ENCODE results near the gene RNU7-1.

Gene RNU7-1

DNA sequence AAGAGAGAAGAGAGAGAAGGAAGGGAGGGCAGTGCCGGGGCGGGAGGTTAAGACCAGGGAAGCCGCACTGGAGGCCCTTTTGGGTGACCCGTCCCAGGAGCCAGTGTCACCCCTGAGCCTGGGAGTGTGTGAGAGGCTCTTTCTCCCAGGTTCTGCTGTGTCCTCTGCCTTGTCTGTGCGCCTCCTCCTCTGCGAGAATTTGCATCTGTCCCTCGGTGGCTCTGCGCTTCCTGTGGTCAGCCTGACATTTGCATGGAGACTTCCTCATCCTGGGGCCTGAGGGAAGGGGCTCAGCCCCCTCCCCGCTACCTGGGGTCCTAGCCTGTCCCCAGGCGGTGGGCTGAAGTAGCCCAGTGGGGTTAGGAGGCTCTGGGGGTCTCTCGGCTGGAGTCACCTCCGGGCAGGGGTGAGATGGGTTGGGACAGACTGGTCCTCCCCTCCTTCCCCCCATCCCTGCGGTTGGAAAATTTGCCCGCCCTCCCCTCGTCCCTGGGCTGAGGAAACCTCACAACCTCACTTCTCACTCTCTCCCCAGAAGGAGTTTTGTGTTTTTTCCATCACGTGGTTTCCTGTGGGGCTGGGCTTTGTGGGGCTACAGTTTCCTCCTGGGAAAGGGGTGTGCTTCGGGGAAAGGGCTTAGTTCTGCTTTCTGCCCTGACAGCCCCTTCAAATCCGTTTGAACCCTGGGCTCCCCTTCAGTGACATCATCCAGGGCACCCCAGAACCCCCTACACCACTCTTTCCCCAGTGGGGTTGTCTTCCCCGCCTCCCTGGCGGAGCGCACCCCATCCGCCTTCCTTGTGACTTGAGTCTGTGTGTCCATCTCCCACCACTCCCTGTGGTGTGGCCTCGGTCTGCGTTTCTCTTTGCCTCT, 10.1 kb downstream of the RNU7-1 start:
- no peak for DNase-seq (ENCODE audit: low read depth, low spot score)

DNA sequence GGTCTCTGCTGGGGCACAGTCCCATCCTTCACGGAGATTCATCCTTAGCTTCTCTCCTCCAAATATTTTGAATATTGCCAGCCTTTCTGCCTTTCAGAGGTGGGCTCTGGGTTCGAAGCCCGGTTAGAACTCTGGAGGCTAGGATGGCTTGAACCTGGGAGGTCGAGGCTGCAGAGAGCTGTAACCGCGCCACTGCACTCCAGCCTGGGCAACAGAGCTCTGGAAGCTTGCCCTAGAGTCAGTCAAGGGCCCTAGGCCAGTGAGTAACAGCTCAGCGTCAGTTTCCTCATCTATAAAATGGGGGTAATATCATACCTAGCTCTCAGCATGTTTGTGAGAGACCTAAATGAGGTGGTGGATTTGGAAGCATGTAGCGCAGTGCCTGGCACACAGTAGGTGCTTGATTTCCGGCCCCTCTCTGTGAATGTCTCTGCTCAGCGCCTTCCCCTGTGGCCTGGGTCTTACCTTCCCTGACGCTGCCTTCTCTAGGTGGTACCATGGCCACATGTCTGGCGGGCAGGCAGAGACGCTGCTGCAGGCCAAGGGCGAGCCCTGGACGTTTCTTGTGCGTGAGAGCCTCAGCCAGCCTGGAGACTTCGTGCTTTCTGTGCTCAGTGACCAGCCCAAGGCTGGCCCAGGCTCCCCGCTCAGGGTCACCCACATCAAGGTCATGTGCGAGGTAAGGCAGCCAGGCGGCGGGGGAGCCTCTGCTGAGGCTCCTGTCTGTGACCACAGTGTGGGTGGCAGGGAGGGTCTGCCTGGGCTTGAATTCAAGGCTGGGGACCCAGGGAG, 10.9 kb downstream of the RNU7-1 start:
- DNase-seq (ENCODE audit: low read depth, low spot score) = no peak

- no peak for DNase-seq (ENCODE audit: low read depth, low spot score)
These were observed 11.7 kb downstream of the RNU7-1 start for GRCh38 chr12:6955108-6956020.

DNA sequence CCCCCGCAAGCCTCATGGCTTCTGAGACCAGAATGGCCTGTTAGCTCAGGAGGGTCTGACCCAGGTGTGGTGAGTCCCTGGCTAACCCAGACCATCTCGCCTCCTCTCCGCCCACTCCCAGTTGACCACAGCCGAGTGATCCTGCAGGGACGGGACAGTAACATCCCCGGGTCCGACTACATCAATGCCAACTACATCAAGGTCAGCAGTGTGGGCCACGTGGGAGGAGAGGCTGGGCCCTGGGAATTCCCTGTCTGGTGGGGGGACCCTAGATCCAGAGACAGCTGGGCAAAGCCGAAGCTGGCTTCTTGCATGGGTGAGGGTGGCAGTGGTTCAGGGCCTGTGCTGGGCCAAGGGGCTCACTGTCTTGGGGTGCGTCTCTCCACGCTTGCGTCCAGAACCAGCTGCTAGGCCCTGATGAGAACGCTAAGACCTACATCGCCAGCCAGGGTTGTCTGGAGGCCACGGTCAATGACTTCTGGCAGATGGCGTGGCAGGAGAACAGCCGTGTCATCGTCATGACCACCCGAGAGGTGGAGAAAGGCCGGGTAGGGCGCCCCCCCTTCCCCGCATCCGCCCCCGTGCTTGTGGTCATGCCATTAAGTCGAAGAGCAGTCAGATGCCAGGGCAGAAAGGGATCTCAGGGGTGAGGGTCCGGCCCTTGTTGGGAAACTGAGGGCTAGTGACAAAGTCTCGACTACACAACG, 12.6 kb downstream of the RNU7-1 start:
- no peak for DNase-seq (ENCODE audit: low read depth, low spot score)

DNA sequence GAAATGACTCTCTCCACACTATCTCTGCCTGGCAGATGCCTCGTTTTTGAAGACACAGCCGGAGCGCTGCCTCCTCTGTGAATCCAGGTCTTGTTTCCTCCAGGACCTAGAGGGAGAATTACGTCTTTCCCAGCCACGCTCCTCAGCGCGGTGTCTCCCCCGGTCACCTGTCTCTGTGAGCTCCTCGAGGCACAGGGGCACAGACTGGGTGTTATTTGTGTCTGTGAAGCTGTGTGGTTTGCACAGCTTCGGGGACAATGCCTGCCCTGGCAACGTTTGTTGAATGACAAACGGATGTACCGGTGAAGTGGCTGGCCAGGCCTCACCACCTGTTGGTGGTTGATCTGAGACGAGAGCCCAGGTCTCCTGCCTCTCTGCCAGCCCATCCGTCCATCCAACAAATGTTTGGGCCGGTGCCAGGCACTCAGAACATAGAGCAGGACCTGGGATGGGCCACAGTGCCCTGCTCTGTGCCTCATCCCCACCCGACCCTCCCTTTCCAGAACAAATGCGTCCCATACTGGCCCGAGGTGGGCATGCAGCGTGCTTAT, 13.6 kb downstream of the RNU7-1 start:
- DNase-seq (ENCODE audit: low read depth, low spot score) = no peak

- no peak for DNase-seq (ENCODE audit: low read depth, low spot score)
These were observed 14.4 kb downstream of the RNU7-1 start for GRCh38 chr12:6957741-6958608.

- DNase-seq (ENCODE audit: low read depth, low spot score) = no peak
These were observed 15.0 kb downstream of the RNU7-1 start for GRCh38 chr12:6958609-6959057.

DNA sequence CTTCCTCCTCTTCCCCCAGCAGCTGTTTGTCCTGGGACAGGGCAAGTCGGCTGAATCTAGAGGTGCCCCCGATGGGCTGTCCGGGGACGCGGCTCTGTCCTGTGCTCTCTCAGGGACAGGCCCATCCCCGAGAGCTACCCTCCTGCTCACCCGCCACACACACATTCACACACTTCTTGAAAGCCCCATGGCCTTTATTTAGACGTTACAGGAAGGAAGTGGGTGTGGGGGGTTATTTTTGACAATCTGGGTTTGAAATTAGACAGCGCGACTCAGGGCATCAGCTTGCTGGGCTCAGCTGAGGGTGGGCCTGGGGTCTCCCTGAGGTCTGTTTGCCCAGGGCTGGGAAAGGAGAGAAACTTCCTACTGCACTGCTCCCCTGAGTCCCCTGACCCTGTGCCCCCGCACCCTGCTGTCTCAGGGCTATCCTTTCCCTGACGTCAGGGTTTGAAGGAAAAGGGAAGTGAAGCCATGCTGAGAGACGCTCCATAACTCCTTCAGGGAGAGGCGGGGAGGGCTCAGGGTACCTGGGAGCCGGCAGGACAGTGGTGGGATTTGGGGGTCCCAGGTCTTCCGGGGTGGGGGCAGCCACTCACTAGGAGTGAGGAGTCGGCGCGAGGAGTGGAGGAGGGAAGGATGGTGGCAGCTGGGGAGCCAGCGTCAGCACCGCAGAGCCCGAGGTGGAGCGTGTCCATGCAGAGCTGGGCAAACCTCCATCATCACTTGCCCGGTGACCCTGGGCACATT, 15.6 kb downstream of the RNU7-1 start:
- DNase-seq (ENCODE audit: low read depth, low spot score) = no peak

GRCh38 chr12:6959805-6960592, 16.4 kb downstream of the RNU7-1 start:
- no peak for DNase-seq (ENCODE audit: low read depth, low spot score)

DNA sequence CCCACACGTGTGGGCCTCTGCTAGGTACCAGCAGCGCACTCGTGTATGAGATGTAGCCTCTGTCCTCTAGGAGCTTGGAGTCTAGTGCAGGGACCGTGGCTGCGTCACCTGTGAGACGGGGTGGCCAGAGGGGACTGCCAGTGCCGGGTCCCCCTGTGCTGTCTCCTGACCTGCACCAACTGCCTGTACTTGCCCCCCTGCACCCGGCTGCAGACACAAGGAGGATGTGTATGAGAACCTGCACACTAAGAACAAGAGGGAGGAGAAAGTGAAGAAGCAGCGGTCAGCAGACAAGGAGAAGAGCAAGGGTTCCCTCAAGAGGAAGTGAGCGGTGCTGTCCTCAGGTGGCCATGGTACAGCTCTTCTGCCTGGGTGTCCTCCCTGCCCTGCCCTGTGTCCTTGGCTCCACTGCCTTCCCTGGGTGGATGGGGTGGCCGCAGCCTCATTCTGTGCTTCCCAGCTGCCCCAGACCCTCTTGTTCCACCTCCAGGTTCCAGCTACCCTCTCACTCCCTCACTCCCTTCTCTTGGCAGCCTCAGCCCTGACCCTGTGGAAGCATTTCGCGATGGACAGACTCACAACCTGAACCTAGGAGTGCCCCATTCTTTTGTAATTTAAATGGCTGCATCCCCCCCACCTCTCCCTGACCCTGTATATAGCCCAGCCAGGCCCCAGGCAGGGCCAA, 17.1 kb downstream of the RNU7-1 start:
- no peak for DNase-seq (ENCODE audit: low read depth, low spot score)

- no peak for DNase-seq (ENCODE audit: low read depth, low spot score)
These were observed 17.7 kb downstream of the RNU7-1 start for GRCh38 chr12:6961278-6961694.

DNA sequence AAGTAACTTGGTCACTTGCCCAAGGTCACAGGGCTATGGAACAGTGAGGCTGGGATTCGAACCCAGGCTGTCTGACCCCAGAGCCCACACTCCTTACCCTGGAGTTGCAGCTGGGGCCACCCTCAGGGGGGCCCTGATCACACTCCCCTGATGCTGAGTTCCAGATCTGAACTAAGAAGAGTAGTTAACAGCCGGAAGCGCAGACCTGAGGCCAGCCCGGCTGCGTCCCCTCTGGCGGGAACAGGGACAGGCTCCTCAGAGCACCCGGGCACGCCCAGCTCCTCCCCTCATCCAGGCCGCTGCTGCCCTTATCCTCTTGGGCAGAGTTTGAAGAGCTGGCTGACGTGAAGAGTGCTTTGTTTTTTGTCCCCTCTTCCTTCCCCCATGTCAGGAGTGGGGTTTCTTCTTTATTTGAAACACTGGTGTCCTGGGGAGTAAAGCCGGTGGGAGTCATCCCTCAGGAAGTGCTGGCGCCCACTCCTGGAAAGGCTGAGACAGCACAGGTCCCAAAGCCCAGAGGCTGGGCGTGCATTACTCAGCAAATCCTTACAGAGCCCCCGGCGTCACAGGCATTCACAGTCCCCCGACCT, 18.2 kb downstream of the RNU7-1 start:
- no peak for DNase-seq (ENCODE audit: low read depth, low spot score)

DNA sequence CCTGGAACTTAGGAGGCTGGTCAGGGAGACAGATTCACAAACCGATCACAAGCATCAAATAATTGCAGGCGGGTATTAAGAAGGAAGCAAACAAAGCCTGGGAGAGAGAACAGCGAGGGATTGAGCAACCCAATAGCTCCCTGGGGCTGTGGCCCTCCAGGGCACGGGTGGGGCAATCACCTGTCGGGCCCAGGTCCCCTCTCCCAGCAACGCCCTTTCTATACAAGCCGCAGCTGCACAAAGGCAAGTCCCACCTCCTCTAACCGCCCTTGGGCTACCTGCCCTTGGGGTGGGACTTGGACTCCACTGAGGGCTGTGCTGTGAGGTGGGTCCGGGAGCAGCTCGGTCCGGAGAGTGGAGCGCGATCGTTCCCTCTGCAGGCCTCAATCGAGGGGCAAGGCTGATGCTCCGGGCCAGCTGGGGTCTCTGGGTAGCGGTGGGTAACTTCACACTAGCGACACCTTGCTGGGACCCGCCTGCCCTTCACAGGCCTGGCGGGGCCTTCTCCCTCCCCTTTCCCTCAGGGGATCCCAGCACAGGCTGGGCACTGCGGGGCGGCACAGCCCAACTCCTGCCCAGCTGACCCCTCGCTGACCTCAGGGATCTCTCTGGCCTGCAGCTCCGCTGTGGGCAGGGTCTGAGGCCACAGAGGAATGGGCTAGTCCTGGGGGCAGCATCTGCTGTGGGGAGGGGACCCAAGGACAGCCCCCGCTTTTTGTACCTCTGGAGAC, 18.8 kb downstream of the RNU7-1 start:
- no peak for DNase-seq (ENCODE audit: low read depth, low spot score)

DNA sequence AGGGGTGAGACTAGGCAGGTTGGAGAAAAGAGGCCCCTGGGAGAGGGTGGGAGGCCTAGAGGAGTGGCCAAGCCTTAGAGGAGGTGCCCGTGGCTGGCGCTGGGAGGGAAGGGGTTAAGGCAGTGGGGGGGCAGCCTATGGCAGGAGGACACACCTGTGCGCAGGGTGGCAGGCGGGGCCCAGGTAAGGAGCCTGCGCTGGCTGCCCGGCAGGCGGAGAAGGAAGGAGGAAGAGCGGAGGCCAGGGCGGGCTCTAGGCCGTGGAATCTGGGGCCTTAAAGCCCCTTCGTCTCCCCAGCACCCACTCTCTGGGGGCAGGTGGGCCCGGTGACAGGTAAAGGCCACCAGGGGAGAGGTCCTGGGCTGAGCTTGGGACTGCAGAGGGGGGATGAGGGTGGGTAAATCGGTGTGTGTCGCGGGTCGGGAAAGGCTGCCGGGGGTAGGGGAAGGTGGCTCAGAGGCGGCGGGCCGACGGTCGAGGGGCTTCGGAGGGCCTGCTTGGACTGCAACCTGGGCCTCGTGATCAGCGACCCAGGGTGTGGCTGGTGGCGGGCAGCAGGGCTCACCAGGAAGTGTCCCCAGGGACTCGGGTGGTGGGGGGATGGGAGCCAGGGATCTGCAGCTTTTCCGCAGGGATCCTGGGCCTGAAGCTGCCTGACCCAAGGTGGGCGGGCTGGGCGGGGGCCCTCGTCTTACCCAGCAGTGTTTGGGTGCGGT, 19.6 kb downstream of the RNU7-1 start:
- DNase-seq (ENCODE audit: low read depth, low spot score) = no peak

DNA sequence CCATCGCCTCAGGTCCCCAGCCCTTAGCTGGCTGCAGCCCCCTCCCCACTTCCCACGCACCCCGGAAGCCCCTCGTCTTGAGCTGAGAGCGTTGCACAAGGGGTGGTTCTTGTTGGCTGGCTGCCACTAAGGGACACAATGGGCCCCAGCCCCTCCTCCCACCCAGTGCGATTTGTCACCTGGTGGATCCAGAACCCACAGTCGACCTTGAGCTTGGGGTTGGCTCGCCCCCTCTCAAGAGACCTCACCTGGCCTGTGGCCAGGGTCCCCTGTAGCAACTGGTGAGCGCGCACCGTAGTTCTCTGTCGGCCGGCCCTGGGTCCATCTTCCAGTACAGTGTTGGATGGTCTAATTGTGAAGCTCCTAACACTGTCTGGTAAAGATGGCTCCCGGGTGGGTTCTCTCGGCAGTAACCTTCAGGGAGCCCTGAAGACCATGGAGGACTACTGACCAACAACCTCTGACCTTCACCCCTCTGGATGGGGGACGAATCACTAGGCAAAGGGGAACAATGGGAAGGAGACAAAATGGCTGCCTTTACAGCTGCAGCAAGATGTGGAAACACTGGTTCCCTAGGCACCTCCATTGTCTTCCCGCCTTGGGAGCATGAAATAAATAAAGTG, 20.3 kb downstream of the RNU7-1 start:
- no peak for DNase-seq (ENCODE audit: low read depth, low spot score)
